ENCODE results near the gene EYS.

DNA sequence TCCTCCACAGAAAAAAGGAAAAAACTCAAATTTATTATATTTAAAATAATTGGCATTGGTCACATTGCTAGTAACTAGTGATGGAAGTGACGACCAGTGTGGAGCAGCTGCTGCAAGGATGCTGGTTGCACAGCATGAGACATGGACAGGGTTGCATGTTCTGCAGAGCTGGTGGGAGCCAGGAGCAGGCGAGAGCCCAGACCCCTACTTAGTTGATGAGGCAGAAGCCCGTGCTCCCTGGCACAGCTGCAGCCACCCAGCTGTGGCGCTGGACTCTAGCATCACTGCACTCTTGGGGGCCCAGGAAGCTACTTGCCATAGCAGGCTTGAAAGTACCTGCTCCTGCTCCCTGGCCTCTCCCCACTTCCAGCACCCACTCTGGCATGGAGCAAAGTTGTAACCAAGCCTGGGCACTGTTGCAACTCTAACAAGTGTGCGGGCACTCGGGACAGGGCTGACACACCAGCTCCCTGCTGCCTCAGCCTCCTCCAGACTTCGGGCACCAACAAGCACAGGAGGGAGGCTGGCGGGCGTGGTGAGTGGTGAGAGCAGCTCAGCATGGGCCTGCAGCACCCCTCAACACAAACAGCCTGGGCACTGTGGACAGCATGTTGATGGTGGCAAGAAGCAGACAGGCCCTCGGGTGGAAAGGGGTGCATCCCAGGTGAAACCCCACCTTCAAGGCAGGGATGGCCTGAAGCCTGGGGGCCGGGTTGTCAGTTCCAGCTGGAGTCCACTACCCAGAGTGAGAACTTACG lies 69.6 kb downstream of the EYS start:
- TF ChIP-seq, protein P1, sequence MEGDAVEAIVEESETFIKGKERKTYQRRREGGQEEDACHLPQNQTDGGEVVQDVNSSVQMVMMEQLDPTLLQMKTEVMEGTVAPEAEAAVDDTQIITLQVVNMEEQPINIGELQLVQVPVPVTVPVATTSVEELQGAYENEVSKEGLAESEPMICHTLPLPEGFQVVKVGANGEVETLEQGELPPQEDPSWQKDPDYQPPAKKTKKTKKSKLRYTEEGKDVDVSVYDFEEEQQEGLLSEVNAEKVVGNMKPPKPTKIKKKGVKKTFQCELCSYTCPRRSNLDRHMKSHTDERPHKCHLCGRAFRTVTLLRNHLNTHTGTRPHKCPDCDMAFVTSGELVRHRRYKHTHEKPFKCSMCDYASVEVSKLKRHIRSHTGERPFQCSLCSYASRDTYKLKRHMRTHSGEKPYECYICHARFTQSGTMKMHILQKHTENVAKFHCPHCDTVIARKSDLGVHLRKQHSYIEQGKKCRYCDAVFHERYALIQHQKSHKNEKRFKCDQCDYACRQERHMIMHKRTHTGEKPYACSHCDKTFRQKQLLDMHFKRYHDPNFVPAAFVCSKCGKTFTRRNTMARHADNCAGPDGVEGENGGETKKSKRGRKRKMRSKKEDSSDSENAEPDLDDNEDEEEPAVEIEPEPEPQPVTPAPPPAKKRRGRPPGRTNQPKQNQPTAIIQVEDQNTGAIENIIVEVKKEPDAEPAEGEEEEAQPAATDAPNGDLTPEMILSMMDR (IDR thresholded peaks at IDR 0.05), result no peak
- TF ChIP-seq POLR2AphosphoS5 (IDR thresholded peaks at IDR 0.05) (no peak), POLR2A (IDR thresholded peaks at IDR 0.05) (no peak)
